HG02970 (cell line): ENCODE results near the gene SLBP.

Experiments used
- ATAC-seq: cut with Tn5 transposase; IDR thresholded peaks from one replicate; pipeline ENCODE4 v1.9.1; 2021; ENCODE audit warnings: mild to moderate bottlenecking, moderate library complexity, moderate number of reproducible peaks; ENCODE audit not compliant: unreplicated experiment, low FRiP score

The SLBP gene

DNA sequence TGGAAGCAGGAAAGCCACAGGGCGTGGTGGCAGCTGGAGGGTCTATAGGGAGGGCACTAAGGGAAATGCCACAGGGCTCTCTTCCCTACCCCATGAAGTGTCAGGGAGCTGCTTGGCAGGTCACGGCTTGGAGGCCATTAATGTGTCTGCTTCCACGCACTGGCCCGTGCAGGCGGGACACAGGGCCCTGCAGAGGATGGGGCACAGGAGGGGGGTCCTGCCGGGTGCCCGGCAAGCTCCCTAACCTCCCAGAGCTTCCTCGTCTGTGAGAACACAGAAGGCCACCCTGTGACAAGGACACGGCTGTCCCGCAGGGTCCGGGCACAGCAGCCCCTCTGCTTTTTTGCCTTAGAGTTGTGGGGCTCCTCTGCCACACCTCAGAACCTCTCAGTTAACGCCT lies 53.5 kb downstream of the SLBP start:
- no peak for ATAC-seq

DNA sequence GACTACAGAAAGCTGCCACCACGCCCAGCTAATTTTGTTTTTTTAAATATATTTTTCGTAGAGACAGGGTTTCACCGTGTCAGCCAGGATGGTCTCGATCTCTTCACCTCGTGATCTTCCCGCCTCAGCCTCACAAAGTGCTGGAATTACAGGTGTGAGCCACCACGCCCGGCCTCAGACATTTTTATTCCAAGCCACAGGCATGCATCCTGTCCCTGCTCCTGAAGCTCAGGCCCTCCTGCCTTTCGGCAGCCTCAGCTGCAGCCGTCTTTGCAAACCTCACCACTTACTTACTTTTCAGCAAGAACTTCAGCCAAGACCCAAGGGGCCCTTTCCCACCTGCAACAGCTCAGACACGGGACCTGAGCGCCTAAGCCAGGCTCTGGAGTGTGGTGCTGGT lies 54.0 kb downstream of the SLBP start:
- no peak for ATAC-seq

DNA sequence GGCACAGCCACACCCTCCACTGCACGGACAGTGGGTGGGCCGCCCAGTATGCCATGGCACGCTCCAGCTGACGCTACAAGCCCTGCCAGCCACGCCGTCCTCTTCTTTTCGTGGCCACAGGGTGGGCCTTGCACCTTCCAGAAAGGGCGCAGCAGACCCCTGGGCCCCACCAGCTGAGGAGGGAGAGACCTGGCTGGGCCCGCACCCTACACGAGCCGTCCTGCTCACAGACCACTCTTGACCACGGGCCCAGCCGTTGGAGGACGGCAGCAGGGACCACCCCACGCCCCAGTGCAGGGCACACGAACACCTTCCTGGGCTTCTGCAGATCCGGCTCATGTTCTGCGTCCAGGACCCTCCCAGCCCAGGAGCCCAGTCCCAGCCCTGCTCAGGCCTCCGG lies 55.1 kb downstream of the SLBP start:
- no peak for ATAC-seq

DNA sequence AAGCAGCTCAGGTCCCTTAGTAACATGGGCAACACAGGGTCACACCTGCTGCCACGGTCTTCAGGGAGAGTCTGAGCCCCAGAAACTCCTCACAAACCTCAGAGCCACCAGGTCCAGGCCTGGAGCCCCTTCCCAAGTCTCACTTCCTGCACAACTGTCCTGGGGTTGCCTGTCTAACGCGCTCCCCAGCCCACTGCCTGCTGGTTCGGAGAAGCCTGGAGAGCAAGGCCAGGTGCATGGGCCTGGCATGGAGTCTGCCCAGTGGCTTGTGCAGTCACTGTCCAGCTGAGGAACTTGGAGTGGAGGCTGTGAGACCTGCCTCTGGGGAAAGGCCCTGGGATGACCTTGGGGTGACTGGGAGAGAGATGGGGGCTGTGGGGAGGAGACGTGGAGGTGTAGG lies 56.0 kb downstream of the SLBP start:
- no peak for ATAC-seq

DNA sequence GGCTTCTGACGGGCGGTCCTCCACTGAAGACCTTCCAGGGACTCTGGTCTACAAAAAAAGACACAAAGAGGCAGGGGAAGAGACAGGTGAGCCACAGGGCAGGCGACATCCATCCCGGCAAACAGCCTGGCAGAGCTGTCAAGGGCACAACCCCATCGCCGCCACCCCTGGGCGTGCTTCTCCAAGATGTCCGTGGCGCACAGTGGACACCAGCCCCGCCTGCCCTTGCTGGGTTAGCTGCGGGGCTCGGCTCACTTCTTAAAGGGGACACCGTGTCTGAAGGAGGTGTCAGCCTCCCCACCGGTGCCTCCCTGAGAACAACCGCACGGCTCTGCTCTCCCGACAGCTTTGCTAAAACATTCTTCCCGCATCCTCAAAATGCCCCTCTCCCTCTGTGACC lies 56.4 kb downstream of the SLBP start:
- ATAC-seq: no peak

DNA sequence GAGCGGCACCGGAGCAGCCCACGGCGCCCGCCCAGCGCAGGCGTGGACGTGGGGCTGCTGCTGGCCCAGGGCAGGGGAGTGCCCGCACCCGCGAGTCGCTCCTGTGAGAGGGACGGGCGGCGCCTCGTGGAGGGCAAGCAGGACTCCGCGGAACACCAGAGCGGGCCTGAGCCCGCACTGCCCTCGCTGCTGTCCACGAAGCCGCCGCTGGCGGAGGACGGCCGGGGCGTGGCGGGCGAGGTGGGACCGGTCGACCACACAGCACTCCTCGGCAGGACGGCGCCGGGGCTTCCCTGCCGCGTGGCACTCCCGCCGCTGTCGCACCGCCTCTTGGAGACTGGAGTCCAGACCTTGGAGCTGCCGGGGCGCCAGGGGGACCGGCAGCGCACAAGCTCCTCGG lies 57.0 kb downstream of the SLBP start:
- ATAC-seq: no peak

DNA sequence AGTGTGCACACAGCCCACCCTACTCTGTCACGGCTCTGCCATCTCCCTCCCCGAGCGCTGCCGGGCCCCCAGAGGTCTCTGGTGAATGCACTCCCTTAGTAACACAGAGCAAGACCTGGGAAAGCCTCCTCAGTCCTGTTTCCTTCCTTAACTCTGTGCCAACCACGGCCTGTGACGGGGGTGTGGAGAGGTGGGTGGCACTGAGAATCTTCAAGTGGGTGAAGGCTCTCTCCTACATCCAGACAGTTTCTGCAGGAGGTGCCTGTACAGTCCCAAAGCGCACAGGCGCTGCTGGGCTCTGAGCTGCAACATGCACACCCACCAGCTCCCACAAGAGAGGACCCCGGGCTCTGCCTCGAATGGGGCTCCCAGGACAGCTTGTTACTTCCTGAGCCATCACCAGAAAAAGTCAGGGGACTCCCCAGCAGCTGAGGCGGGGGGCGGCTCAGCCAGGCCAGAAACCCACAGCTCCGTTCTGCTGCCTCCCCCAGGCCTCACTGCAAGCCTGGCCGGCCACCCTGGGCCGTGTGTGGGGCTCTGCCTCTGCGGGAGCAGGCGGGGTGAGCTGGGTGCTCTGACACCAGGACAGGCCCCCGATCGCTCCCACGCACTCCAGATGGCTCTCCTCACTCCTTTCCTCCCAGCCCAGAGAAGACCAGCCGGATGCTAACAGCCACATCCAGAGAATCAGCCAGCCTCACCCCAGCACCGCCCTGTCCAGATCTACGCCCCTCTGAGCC lies 57.7 kb downstream of the SLBP start:
- no peak for ATAC-seq

DNA sequence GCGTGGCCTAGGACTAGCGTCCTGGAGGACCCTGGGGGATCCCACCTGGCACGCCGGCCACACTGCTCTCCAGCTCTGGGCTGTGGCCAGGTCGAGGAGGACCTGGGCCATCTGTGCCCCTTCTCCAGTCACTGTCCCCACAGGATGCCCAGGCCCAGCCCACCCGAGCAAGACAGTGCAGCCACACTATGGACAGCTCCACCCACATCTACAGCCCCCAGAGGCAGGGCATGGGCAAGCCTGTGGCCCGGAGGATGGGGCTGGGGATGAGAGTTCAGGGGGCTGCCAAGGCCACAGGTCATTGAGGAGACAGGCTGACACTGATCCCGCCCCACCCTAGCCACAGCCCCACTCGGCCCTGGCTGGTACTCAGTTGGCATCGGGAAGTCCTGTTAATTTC lies 58.3 kb downstream of the SLBP start:
- ATAC-seq: no peak

DNA sequence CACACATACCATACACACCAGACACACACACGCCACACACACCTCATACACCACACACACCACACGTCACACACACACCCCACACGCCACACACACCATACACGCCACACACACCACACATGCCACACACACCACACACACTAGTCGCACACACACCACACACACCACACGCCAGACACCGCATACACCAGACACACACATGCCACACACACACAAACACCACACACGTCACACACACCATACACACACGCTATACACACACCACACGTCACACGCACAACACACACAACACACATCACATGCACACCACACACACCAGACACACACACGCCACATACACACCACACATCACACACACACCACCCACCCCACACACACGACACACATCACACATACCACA lies 60.0 kb downstream of the SLBP start:
- ATAC-seq: no peak

DNA sequence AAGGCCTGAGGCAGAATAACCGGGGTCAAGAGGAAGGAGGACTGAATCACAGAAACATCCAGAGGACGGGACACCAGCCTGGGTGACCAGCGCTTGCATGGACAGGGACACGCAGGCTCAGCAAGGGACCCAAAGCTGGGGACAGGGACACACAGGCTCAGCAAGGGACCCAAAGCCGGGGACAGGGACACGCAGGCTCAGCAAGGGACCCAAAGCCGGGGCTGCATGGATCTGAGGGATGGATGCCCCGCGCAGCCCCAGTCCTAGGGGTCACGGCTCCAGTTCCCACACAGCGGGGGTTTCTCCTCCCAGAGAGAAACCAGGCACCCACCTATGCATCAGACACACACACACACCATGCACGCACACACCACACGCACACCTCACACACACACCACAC lies 60.5 kb downstream of the SLBP start:
- no peak for ATAC-seq

DNA sequence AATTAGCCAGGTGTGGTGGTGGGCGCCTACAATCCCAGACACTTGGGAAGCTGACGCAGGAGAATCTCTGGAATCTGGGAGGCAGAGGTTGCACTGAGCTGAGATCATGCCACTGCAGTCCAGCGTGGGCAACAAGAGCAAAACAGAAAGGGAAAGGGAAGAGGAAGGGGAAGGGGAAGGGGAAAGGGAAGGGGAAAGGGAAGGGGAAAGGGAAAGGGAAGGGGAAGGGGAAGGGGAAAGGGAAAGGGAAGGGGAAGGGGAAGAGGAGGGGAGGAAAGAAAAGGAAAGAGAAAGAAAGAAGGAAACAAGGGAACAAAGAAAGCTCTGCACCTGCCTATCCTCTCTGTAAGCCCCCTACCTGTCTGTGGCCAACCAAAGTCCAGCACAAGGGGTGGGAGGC lies 63.2 kb downstream of the SLBP start:
- ATAC-seq: no peak

DNA sequence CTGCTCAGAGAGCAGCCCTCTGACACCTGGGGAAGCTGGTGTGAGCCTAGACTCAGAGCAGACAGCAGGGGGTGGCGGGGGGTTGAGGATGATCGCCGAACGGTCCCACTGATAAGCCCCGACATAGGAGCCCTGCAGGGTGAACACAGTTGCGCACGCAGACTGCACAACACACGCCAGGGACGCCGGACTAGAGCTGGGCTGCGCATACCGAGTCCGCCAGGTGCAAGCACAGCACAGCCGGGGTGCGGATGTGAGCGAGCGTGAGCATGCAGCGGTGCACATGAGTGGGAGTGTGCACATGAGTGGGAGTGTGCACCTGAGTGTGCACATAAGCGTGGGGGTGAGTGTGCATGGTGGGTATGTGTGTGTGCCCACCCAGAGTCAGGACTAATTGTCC lies 64.7 kb downstream of the SLBP start:
- no peak for ATAC-seq

DNA sequence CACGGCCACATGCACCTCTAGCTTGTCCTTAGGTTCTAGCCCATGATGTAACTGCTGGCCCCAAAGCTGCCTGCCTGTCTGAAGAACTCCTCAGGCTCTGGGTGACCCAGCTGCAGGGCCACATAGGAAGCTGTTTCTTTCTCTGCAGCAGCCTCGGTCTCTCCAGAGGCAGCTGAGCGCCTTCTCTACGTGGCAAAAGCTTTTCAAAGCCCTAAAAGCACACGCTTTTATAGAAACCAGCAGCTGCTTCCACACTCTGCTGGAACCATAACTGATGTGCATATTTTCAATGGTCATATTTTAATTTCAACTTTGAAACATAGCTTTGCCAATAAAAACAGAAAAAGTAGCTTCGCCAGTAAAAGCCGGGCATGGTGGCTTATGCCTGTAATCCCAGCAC lies 65.4 kb downstream of the SLBP start:
- ATAC-seq: no peak

DNA sequence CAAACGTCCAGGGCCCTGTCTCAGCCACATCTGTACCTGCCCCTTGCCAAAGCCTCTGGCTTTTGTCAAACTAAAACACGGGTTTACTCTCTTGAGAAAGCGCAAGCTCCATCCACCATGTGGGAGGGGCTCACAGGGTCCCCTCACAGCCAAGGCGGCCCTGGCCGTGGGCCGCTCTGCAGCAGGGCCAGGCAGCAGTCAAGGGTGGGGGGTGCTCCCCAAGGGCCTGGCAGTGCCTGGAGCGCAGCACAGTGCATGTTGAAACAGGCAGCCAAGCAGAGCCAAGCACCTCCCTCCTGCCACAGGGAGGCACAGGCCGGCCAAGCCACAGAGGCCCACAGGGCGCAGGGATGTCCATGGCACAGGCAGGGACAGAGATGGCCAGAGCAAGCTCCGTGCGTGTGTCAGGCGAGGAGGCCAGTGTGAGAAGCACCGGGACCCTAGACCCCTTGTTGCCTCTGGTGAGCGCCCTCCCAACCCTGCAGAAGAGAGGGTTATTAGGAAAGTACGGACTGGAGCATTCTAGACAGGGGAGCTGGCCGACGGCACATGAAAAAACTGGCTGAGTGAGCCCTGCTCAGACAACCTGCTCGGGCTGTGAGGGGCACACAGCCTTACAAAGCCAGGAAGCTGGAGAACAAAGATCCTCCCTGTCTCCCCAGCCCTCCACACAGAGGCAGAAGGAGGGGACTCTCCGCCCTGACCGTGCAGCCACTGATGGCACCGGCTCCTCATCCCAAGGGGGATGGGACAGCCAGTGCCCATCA lies 67.0 kb downstream of the SLBP start:
- no peak for ATAC-seq

DNA sequence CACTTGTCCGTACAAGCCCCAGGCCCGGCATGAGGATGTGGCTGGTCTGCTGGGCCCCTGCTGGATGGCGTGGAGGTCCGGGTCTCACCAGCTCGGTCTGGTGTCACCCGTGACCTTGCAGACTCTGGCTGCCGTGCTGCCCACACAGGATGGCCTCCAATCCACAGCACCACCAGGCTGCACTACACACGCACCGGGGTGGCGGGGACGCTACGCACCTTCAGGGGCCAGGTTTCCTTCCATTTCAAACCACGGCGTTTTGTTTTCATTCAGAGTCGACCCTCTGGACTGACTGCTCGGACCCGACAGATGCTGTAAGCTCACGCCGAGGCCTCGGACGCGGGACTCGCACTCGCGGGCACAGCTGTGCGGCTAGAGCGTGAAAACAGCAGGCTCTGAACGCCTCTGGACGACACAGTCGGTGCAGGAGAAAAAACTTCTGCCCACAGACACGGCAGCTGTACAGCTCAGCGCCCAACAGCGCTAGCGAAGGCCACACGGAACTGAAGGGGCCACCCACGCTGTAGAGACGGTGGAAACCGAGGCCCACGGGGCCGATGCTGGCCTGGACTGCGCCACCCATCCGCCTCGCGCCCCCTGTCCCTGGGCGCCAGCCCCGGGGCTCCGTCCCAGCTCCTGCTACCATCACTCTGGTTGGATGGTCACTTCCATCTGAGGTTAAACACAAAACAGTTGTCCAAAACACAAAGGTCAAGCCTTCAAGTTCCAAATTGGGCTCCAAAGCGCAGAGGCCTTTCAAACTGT lies 68.0 kb downstream of the SLBP start:
- ATAC-seq: no peak
